Panc1 (cell line): ENCODE data around the gene SKAP1. TPM values are rescaled to one million over a fixed set of nuclear protein-coding genes. Genes with fewer than 3 reads are reported as not detected.

Experiments used
- ATAC-seq: fragments of 200-7000 bp; cut with Tn5 transposase; 2 replicates; pipeline ENCODE4 v1.9.1; 2020; ENCODE audit warnings: mild to moderate bottlenecking, moderate library complexity
- BruUV-seq: library from RNA; stranded (reverse); fragments of 400-500 nt; replicated peaks from 2 replicates; lab custom pipeline; 2021; lab: Mats Ljungman, UMichigan
- CTCF ChIA-PET: fragments of 300-600 bp; sonication (Branson Sonifier 250); formaldehyde crosslinking; loops from one replicate; lab custom pipeline; 2022; ENCODE audit warnings: antibody characterized with exemption; lab: Charles Lee
- POLR2A ChIA-PET: fragments of 300-600 bp; sonication (Branson Sonifier 250); formaldehyde crosslinking; loops from one replicate; lab custom pipeline; 2022; ENCODE audit warnings: antibody characterized with exemption; lab: Charles Lee
- DNase-seq: peaks from one replicate; pipeline ENCODE4 v3.0.0-alpha.2; 2010; ENCODE audit warnings: low read depth, low spot score
- H3K27ac ChIP-seq: 2 replicates; pipeline ENCODE4 v1.5.1; 2011; ENCODE audit warnings: mild to moderate bottlenecking, low read length, inconsistent platforms
- H3K27me3 ChIP-seq: fragments of 200-500 bp; sonication (Bioruptor generic); 2 replicates; pipeline ENCODE4 v1.6.0; 2014; ENCODE audit warnings: low read length, inconsistent platforms; ENCODE audit not compliant: control insufficient read depth, insufficient read depth
- H3K36me3 ChIP-seq: fragments of 200-500 bp; sonication (Bioruptor generic); 2 replicates; pipeline ENCODE4 v1.5.1; 2014; ENCODE audit warnings: inconsistent platforms, mild to moderate bottlenecking, low read length, moderate library complexity; ENCODE audit not compliant: control insufficient read depth, insufficient read depth
- H3K4me1 ChIP-seq: 2 replicates; pipeline ENCODE4 v1.5.1; 2011; ENCODE audit warnings: inconsistent platforms, mild to moderate bottlenecking, low read length, moderate library complexity; ENCODE audit not compliant: control insufficient read depth, insufficient read depth
- H3K4me3 ChIP-seq, 2 experiments: 2 replicates each; pipeline ENCODE4 v1.5.1; 2011 to 2012; ENCODE audit warnings: low read depth in 2 of 2, low read length in 2 of 2, mild to moderate bottlenecking in 2 of 2, inconsistent platforms in 1 of 2, moderate library complexity in 1 of 2
- H3K9me3 ChIP-seq: fragments of 200-500 bp; sonication (Bioruptor generic); 2 replicates; pipeline ENCODE4 v1.5.1; 2014; ENCODE audit warnings: low read depth, mild to moderate bottlenecking, inconsistent platforms, low read length, moderate library complexity; ENCODE audit not compliant: control insufficient read depth, insufficient read depth
- POLR2AphosphoS5 ChIP-seq: IDR thresholded peaks from 2 replicates; pipeline ENCODE4 v1.6.1; 2012; ENCODE audit warnings: mild to moderate bottlenecking, low read depth, low read length, moderate library complexity
- SIN3A ChIP-seq: IDR thresholded peaks from 2 replicates; pipeline ENCODE4 v1.6.1; 2012; ENCODE audit warnings: low read depth, mild to moderate bottlenecking, low read length, moderate library complexity, borderline replicate concordance; ENCODE audit not compliant: insufficient read depth
- TCF7L2 ChIP-seq: IDR thresholded peaks from 2 replicates; pipeline ENCODE4 v1.6.1; 2011; ENCODE audit warnings: mild to moderate bottlenecking, low read depth, low read length, inconsistent platforms
- in situ Hi-C: cut with HindIII; loops from 2 replicates; pipeline ENCODE4 v1.10.0; 2016; ENCODE audit warnings: low sequenced_read_pairs, low pct_unique_long_range_greater_than_20kb
- intact Hi-C: fragments of 100-400 bp; cut with micrococcal nuclease; formaldehyde crosslinking; loops from one replicate; pipeline ENCODE4 v1.10.0; 2022; ENCODE audit not compliant: unreplicated experiment
- total RNA-seq: library from RNA; stranded (reverse); gene quantifications from one replicate; pipeline ENCODE4 v1.2.1, GENCODE V29; 2021; ENCODE audit not compliant: unreplicated experiment
- TF ChIP-seq, protein P1 (sequence below): fragments of 450-650 bp; IDR thresholded peaks from 2 replicates; pipeline ENCODE4 v1.5.1; 2017; ENCODE audit warnings: mild to moderate bottlenecking
- TF ChIP-seq, protein P2 (sequence below), 2 experiments: IDR thresholded peaks; 2 replicates each; pipeline ENCODE4 v1.6.1; 2011 to 2012; ENCODE audit warnings: low read depth in 2 of 2, control low read depth in 1 of 2, low read length in 1 of 2, mild to moderate bottlenecking in 1 of 2, moderate library complexity in 1 of 2; ENCODE audit not compliant: insufficient read depth in 1 of 2

The SKAP1 gene
- total RNA-seq, 1 experiment from 2014 or later: 0.90 TPM

- in situ Hi-C loops: no loop called here
- ATAC-seq (no peak), DNase-seq (no peak)
- H3K27me3 ChIP-seq: no peaks in the 10 kb centered on the region
- POLR2A ChIA-PET: no interaction called here
- intact Hi-C loops: no loop called here
- no peaks in the 10 kb centered on the region for H3K9me3 ChIP-seq
- CTCF ChIA-PET: no interaction called here
- TF ChIP-seq SIN3A (no peak), POLR2AphosphoS5 (no peak)
- no peak overlapping the region for H3K4me3 ChIP-seq
- H3K4me1 ChIP-seq: no peaks in the 10 kb centered on the region
- BruUV-seq: no TSS peak
- no peaks in the 10 kb centered on the region for H3K36me3 ChIP-seq
- H3K27ac ChIP-seq: no peak overlapping the region
Measured at GRCh38 chr17:48378238-48378637, 51.8 kb downstream of the SKAP1 start.

- intact Hi-C loops: no loop called here
- POLR2A ChIA-PET: no interaction called here
- no peaks in the 10 kb centered on the region for H3K36me3 ChIP-seq
- in situ Hi-C loops: no loop called here
- CTCF ChIA-PET: no interaction called here
- no peak for ATAC-seq
- BruUV-seq: no TSS peak
- no peaks in the 10 kb centered on the region for H3K4me1 ChIP-seq
- no peaks in the 10 kb centered on the region for H3K27me3 ChIP-seq
- H3K9me3 ChIP-seq: no peaks in the 10 kb centered on the region
- no peak for TF ChIP-seq POLR2AphosphoS5
- TF ChIP-seq SIN3A: no peak
- TF ChIP-seq TCF7L2: no peak
- TF ChIP-seq, protein P1, sequence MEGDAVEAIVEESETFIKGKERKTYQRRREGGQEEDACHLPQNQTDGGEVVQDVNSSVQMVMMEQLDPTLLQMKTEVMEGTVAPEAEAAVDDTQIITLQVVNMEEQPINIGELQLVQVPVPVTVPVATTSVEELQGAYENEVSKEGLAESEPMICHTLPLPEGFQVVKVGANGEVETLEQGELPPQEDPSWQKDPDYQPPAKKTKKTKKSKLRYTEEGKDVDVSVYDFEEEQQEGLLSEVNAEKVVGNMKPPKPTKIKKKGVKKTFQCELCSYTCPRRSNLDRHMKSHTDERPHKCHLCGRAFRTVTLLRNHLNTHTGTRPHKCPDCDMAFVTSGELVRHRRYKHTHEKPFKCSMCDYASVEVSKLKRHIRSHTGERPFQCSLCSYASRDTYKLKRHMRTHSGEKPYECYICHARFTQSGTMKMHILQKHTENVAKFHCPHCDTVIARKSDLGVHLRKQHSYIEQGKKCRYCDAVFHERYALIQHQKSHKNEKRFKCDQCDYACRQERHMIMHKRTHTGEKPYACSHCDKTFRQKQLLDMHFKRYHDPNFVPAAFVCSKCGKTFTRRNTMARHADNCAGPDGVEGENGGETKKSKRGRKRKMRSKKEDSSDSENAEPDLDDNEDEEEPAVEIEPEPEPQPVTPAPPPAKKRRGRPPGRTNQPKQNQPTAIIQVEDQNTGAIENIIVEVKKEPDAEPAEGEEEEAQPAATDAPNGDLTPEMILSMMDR: no peak
- TF ChIP-seq, protein P2, sequence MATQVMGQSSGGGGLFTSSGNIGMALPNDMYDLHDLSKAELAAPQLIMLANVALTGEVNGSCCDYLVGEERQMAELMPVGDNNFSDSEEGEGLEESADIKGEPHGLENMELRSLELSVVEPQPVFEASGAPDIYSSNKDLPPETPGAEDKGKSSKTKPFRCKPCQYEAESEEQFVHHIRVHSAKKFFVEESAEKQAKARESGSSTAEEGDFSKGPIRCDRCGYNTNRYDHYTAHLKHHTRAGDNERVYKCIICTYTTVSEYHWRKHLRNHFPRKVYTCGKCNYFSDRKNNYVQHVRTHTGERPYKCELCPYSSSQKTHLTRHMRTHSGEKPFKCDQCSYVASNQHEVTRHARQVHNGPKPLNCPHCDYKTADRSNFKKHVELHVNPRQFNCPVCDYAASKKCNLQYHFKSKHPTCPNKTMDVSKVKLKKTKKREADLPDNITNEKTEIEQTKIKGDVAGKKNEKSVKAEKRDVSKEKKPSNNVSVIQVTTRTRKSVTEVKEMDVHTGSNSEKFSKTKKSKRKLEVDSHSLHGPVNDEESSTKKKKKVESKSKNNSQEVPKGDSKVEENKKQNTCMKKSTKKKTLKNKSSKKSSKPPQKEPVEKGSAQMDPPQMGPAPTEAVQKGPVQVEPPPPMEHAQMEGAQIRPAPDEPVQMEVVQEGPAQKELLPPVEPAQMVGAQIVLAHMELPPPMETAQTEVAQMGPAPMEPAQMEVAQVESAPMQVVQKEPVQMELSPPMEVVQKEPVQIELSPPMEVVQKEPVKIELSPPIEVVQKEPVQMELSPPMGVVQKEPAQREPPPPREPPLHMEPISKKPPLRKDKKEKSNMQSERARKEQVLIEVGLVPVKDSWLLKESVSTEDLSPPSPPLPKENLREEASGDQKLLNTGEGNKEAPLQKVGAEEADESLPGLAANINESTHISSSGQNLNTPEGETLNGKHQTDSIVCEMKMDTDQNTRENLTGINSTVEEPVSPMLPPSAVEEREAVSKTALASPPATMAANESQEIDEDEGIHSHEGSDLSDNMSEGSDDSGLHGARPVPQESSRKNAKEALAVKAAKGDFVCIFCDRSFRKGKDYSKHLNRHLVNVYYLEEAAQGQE (IDR thresholded peaks at IDR 0.05; ENCODE audit: insufficient read depth in 1 of 2, low read depth in 2 of 2, low read length in 1 of 2): no peak
- H3K4me3 ChIP-seq: no peak overlapping the region
- no peak overlapping the region for H3K27ac ChIP-seq
- DNase-seq: no peak
Measured at GRCh38 chr17:48376682-48377325, 53.2 kb downstream of the SKAP1 start.

DNA sequence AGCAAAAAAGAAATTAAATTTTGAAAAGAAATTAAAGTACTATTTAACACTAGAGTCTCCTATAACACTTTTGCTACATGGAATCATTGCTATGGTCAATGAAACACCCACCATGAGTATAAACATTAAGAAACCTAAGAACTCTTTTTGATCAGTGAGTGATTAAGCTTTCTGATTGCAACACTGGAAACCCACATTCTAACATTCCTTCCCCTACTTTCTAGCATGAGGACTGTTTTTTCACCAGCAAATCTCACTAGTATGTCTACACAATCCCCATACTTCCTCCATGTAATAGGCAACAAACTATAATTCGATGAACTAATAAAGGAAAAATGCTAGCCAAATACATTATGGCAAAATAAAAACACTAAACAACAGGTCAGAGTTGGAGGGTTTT lies 54.7 kb downstream of the SKAP1 start:
- Histone ChIP-seq H3K9me3 (no peaks in the 10 kb centered on the region), H3K36me3 (no peaks in the 10 kb centered on the region), H3K4me3 (no peak overlapping the region), H3K4me1 (no peaks in the 10 kb centered on the region), H3K27ac (no peak overlapping the region), H3K27me3 (no peaks in the 10 kb centered on the region)
- TF ChIP-seq TCF7L2: no peak
- TF ChIP-seq SIN3A: no peak
- TF ChIP-seq, protein P1: no peak
- TF ChIP-seq, protein P2 (IDR thresholded peaks at IDR 0.05; ENCODE audit: insufficient read depth in 1 of 2, low read depth in 2 of 2, low read length in 1 of 2): no peak
- TF ChIP-seq POLR2AphosphoS5: no peak
- BruUV-seq: no TSS peak
- in situ Hi-C loops: no loop called here
- POLR2A ChIA-PET: no interaction called here
- CTCF ChIA-PET: interaction anchor here (0.6 kb wide), 1 partner anchor 11 kb away, joined by 3 read pairs; no protein-coding TSS in a partner anchor
- no peak for DNase-seq
- intact Hi-C loops: no loop called here
- ATAC-seq: no peak
